SK-N-SH (cell line): ENCODE measurements around the gene TTN. TPM values are rescaled to one million over a fixed set of nuclear protein-coding genes. Genes with fewer than 3 reads are reported as not detected.

Experiments
- CTCF ChIA-PET: fragments of 300-600, 350-600 bp; formaldehyde crosslinking; extraction: SDS; loops from one replicate; lab custom pipeline; 2021; lab: Yijun Ruan, JAX
- POLR2A ChIA-PET: fragments of 350-600 bp; sonication (Branson Sonifier 250); formaldehyde crosslinking; extraction: SDS; loops from one replicate; lab custom pipeline; 2020; ENCODE audit warnings: antibody characterized with exemption, inconsistent platforms; lab: Yijun Ruan, JAX
- DNase-seq: peaks from one replicate; pipeline ENCODE4 v3.0.0; 2012
- H2AFZ ChIP-seq: fragments of 200-600 bp; sonication (generic); 2 replicates; pipeline ENCODE4 v1.8.1; 2016; ENCODE audit warnings: antibody characterized with exemption, mild to moderate bottlenecking, low read depth
- H3F3A ChIP-seq: fragments of 200-600 bp; sonication (generic); replicated peaks from 2 replicates; pipeline ENCODE3; 2016; ENCODE audit warnings: antibody characterized with exemption, mild to moderate bottlenecking; ENCODE audit not compliant: insufficient read depth
- H3K27ac ChIP-seq, 2 experiments: fragments of 200-500 bp in 1 of 2; fragments of 200-600 bp in 1 of 2; sonication (Bioruptor generic) in 1 of 2; sonication (generic), shearing (Covaris generic) in 1 of 2; 2 replicates each; pipeline versions ENCODE4 v1.5.1 to v1.6.1; 2014 to 2016; ENCODE audit warnings: low read depth in 2 of 2, inconsistent platforms in 1 of 2, low read length in 1 of 2, mild to moderate bottlenecking in 1 of 2, mixed read lengths in 1 of 2
- H3K27me3 ChIP-seq: fragments of 200-600 bp; sonication (generic), shearing (Covaris generic); 2 replicates; pipeline ENCODE4 v1.6.1; 2016; ENCODE audit warnings: mixed run types; ENCODE audit not compliant: insufficient read depth
- H3K36me3 ChIP-seq, 2 experiments: fragments of 200-500 bp in 1 of 2; fragments of 200-600 bp in 1 of 2; sonication (Bioruptor generic) in 1 of 2; sonication (generic) in 1 of 2; replicated peaks in 1 of 2; 2 replicates each; pipeline versions ENCODE3 to v1.5.1; 2014 to 2016; ENCODE audit warnings: low read length in 1 of 2, mild to moderate bottlenecking in 1 of 2; ENCODE audit not compliant: insufficient read depth in 2 of 2, control insufficient read depth in 1 of 2
- H3K4me1 ChIP-seq, 2 experiments: fragments of 200-500 bp in 1 of 2; fragments of 200-600 bp in 1 of 2; sonication (Bioruptor generic) in 1 of 2; sonication (generic), shearing (Covaris generic) in 1 of 2; 2 replicates each; pipeline versions ENCODE4 v1.5.1 to v1.6.1; 2014 to 2016; ENCODE audit warnings: low read depth in 1 of 2, low read length in 1 of 2, mixed run types in 1 of 2; ENCODE audit not compliant: insufficient read depth in 2 of 2, control insufficient read depth in 1 of 2
- H3K4me2 ChIP-seq: fragments of 200-600 bp; sonication (generic), shearing (Covaris generic); 2 replicates; pipeline ENCODE4 v1.6.1; 2017; ENCODE audit warnings: mixed run types
- H3K4me3 ChIP-seq, 2 experiments: fragments of 200-500 bp in 1 of 2; fragments of 200-600 bp in 1 of 2; sonication (Bioruptor generic) in 1 of 2; sonication (generic), shearing (Covaris generic) in 1 of 2; 2 replicates each; pipeline versions ENCODE4 v1.5.1 to v1.8.1; 2014 to 2016; ENCODE audit warnings: low read depth in 2 of 2, inconsistent platforms in 1 of 2, low read length in 1 of 2, mild to moderate bottlenecking in 1 of 2, mixed read lengths in 1 of 2, moderate library complexity in 1 of 2
- H3K79me2 ChIP-seq: fragments of 200-600 bp; sonication (generic); 2 replicates; pipeline ENCODE4 v1.8.1; 2017; ENCODE audit warnings: mild to moderate bottlenecking; ENCODE audit not compliant: insufficient read depth
- H3K9ac ChIP-seq: fragments of 200-600 bp; sonication (generic); 2 replicates; pipeline ENCODE4 v1.6.1; 2017; ENCODE audit warnings: mixed run types
- H3K9me2 ChIP-seq: fragments of 200-600 bp; sonication (generic); 2 replicates; pipeline ENCODE4 v1.6.1; 2017; ENCODE audit warnings: mixed run types
- H3K9me3 ChIP-seq: fragments of 200-600 bp; sonication (generic); 2 replicates; pipeline ENCODE4 v1.6.1; 2017; ENCODE audit warnings: mixed run types, mild to moderate bottlenecking, moderate library complexity
- H4K20me1 ChIP-seq: fragments of 200-600 bp; sonication (generic); 2 replicates; pipeline ENCODE4 v1.6.1; 2017; ENCODE audit warnings: mild to moderate bottlenecking, mixed run types; ENCODE audit not compliant: insufficient read depth
- CTCF ChIP-seq: fragments of 200-600 bp; sonication (generic); IDR thresholded peaks from 2 replicates; pipeline ENCODE4 v1.6.1; 2017; ENCODE audit warnings: antibody characterized with exemption, mild to moderate bottlenecking, moderate library complexity
- ELF1 ChIP-seq: IDR thresholded peaks from 2 replicates; pipeline ENCODE4 v1.4.0; 2012
- EZH2phosphoT487 ChIP-seq: fragments of 200-600 bp; sonication (generic); IDR thresholded peaks from 2 replicates; pipeline ENCODE4 v1.6.1; 2017; ENCODE audit warnings: low read depth, mixed run types, mild to moderate bottlenecking, antibody characterized with exemption, moderate library complexity, borderline replicate concordance
- GABPA ChIP-seq: IDR thresholded peaks from 2 replicates; pipeline ENCODE4 v1.4.0; 2012; ENCODE audit warnings: low read depth, mild to moderate bottlenecking
- IRF3 ChIP-seq: fragments of 150-350 bp; IDR thresholded peaks from 2 replicates; pipeline ENCODE4 v1.6.1; 2016; ENCODE audit warnings: mild to moderate bottlenecking, low read depth, low read length
- MAX ChIP-seq: IDR thresholded peaks from 2 replicates; pipeline ENCODE4 v1.4.0; 2012; ENCODE audit warnings: low read depth
- MEF2A ChIP-seq: IDR thresholded peaks from 2 replicates; pipeline ENCODE4 v1.4.0; 2012; ENCODE audit warnings: low read depth, borderline replicate concordance
- MXI1 ChIP-seq: IDR thresholded peaks from 2 replicates; pipeline ENCODE4 v1.6.1; 2012; ENCODE audit warnings: mild to moderate bottlenecking, low read depth, low read length, improper control_type of control experiment
- NFIC ChIP-seq: IDR thresholded peaks from 2 replicates; pipeline ENCODE4 v1.4.0; 2012; ENCODE audit warnings: borderline replicate concordance
- NRF1 ChIP-seq: IDR thresholded peaks from 2 replicates; pipeline ENCODE4 v1.6.1; 2012; ENCODE audit warnings: low read depth, mild to moderate bottlenecking, low read length
- RXRA ChIP-seq: IDR thresholded peaks from 2 replicates; pipeline ENCODE4 v1.4.0; 2012; ENCODE audit warnings: low read depth, mild to moderate bottlenecking, borderline replicate concordance
- TEAD4 ChIP-seq: IDR thresholded peaks from 2 replicates; pipeline ENCODE4 v1.4.0; 2012; ENCODE audit warnings: mild to moderate bottlenecking, borderline replicate concordance; ENCODE audit not compliant: insufficient read depth
- ZBTB33 ChIP-seq: IDR thresholded peaks from 2 replicates; pipeline ENCODE4 v1.4.0; 2012; ENCODE audit warnings: low read depth, borderline replicate concordance
- WGBS: methylation state at CpG from one replicate; pipeline ENCODE4 v1.1.6; 2017; ENCODE audit warnings: low lambda C conversion rate; 5-methylcytosine and 5-hydroxymethylcytosine counted together
- polyA plus RNA-seq, 3 experiments: library from polyadenylated mRNA; depleted of rRNA; stranded (reverse); fragments of >200 nt; gene quantifications; 2 replicates each; pipeline ENCODE4 v1.2.3, GENCODE V29; 2012

The TTN gene
- polyA plus RNA-seq, 1 of the 3 experiments (the other 2 are of a cell fraction): 0.08 TPM

GRCh38 chr2:178782236-178782635 lies 25.0 kb downstream of the TTN start:
- POLR2A ChIA-PET: no interaction called here
- no peak for DNase-seq
- H3K4me3 ChIP-seq: no peak overlapping the region
- H3K4me1 ChIP-seq: no peaks in the 10 kb centered on the region
- H3K27me3 ChIP-seq: no peaks in the 10 kb centered on the region
- H3K4me2 ChIP-seq: no peak overlapping the region
- no peaks in the 10 kb centered on the region for H4K20me1 ChIP-seq
- H3K79me2 ChIP-seq: no peaks in the 10 kb centered on the region
- WGBS: 86% methylated on average over 7 of the region's 7 CpGs
- CTCF ChIA-PET: interaction anchor here (2.1 to 6.4 kb wide), 2 partner anchors 13 to 21 kb away, joined by 7 to 28 read pairs; no protein-coding TSS in a partner anchor
- no peak for TF ChIP-seq TEAD4
- TF ChIP-seq ZBTB33: no peak
- no peak for TF ChIP-seq CTCF
- no peak for TF ChIP-seq ELF1
- TF ChIP-seq RXRA: no peak
- TF ChIP-seq NRF1: no peak
- no peak for TF ChIP-seq EZH2phosphoT487
- TF ChIP-seq MAX: no peak
- TF ChIP-seq NFIC: no peak
- no peaks in the 10 kb centered on the region for H3F3A ChIP-seq
- H3K9me3 ChIP-seq: no peaks in the 10 kb centered on the region
- no peaks in the 10 kb centered on the region for H3K9me2 ChIP-seq
- no peak overlapping the region for H3K9ac ChIP-seq
- H3K36me3 ChIP-seq: no peaks in the 10 kb centered on the region
- no peak overlapping the region for H3K27ac ChIP-seq
- no peak overlapping the region for H2AFZ ChIP-seq

GRCh38 chr2:178777577-178777976 lies 29.6 kb downstream of the TTN start:
- Histone ChIP-seq H3K9me3 (no peaks in the 10 kb centered on the region), H3K79me2 (no peaks in the 10 kb centered on the region), H3K27me3 (no peaks in the 10 kb centered on the region), H3K27ac (no peak overlapping the region), H3K4me2 (no peak overlapping the region), H3K9me2 (no peaks in the 10 kb centered on the region), H4K20me1 (no peaks in the 10 kb centered on the region), H3K4me3 (no peak overlapping the region), H3F3A (no peaks in the 10 kb centered on the region), H2AFZ (no peak overlapping the region), H3K9ac (no peak overlapping the region), H3K4me1 (no peaks in the 10 kb centered on the region), H3K36me3 (no peaks in the 10 kb centered on the region)
- no peak for TF ChIP-seq MXI1
- TF ChIP-seq GABPA: no peak
- no peak for TF ChIP-seq MEF2A
- no peak for TF ChIP-seq IRF3
- no peak for DNase-seq
- POLR2A ChIA-PET: interaction anchor here (0.6 kb wide), 1 partner anchor 345 kb away, joined by 3 read pairs; no protein-coding TSS in a partner anchor
- 43% methylated on average over 7 of the region's 7 CpGs for WGBS
- CTCF ChIA-PET: interaction anchor here (1.7 to 6.4 kb wide), 2 partner anchors 16 to 18 kb away, joined by 7 to 28 read pairs; no protein-coding TSS in a partner anchor
